ENCODE measurements around the gene BRD9.

DNA sequence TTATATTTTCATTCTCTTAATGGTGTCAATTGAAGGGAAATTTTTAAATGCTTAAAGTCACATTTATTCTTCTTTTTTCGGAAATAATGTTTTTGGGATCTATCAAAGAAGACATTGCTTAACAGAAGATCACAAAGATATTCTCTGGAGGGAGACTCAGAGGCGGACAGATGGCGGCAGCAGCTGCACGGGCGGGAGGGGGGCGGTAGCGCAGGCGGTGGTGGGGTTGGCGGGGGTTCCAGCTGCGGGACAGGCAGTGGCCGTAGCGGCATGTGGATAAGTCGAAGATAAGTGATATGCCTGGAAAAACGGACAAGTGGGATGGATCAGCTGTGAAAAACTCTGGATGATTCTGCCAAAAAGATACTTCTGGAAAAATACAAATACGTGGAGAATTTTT, 76.4 kb downstream of the BRD9 start:
- TF ChIP-seq TOE1 (CRISPR knock-in tag; IDR thresholded peaks at IDR 0.05) (no peak), ZFP36 (IDR thresholded peaks at IDR 0.05; ENCODE audit: borderline replicate concordance, low read depth, low read length, partially characterized antibody) (no peak), SETDB1 (CRISPR knock-in tag; IDR thresholded peaks at IDR 0.05; ENCODE audit: borderline replicate concordance) (no peak), POLR2A (IDR thresholded peaks at IDR 0.05; ENCODE audit: insufficient read depth in 1 of 2, low read depth in 2 of 2, low read length in 2 of 2) (no peak), ZNF367 (CRISPR knock-in tag; IDR thresholded peaks at IDR 0.05; ENCODE audit: borderline replicate concordance) (no peak), BRCA1 (CRISPR knock-in tag; IDR thresholded peaks at IDR 0.05) (no peak), ZNF660 (CRISPR knock-in tag; IDR thresholded peaks at IDR 0.05; ENCODE audit: borderline replicate concordance, low read depth) (no peak), ZNF567 (CRISPR knock-in tag; IDR thresholded peaks at IDR 0.05; ENCODE audit: borderline replicate concordance) (no peak), ATF7-NPFF (CRISPR knock-in tag; IDR thresholded peaks at IDR 0.05; ENCODE audit: low read depth) (no peak), CEBPB (IDR thresholded peaks at IDR 0.05; ENCODE audit: borderline replicate concordance, low read depth, low read length) (no peak)
- TF ChIP-seq, protein P1, sequence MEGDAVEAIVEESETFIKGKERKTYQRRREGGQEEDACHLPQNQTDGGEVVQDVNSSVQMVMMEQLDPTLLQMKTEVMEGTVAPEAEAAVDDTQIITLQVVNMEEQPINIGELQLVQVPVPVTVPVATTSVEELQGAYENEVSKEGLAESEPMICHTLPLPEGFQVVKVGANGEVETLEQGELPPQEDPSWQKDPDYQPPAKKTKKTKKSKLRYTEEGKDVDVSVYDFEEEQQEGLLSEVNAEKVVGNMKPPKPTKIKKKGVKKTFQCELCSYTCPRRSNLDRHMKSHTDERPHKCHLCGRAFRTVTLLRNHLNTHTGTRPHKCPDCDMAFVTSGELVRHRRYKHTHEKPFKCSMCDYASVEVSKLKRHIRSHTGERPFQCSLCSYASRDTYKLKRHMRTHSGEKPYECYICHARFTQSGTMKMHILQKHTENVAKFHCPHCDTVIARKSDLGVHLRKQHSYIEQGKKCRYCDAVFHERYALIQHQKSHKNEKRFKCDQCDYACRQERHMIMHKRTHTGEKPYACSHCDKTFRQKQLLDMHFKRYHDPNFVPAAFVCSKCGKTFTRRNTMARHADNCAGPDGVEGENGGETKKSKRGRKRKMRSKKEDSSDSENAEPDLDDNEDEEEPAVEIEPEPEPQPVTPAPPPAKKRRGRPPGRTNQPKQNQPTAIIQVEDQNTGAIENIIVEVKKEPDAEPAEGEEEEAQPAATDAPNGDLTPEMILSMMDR (CRISPR knock-in tag; IDR thresholded peaks at IDR 0.05): no peak
- TF ChIP-seq, protein P2, sequence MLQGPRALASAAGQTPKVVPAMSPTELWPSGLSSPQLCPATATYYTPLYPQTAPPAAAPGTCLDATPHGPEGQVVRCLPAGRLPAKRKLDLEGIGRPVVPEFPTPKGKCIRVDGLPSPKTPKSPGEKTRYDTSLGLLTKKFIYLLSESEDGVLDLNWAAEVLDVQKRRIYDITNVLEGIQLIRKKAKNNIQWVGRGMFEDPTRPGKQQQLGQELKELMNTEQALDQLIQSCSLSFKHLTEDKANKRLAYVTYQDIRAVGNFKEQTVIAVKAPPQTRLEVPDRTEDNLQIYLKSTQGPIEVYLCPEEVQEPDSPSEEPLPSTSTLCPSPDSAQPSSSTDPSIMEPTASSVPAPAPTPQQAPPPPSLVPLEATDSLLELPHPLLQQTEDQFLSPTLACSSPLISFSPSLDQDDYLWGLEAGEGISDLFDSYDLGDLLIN (CRISPR knock-in tag; IDR thresholded peaks at IDR 0.05; ENCODE audit: borderline replicate concordance): no peak

Measured in HepG2 (cell line).